IMR-90 (cell line): ENCODE measurements around the gene SLITRK1. TPM values are rescaled to one million over a fixed set of nuclear protein-coding genes. Genes with fewer than 3 reads are reported as not detected.

Source experiments
- ATAC-seq: fragments of 200-7000 bp; cut with Tn5 transposase; 2 replicates; pipeline ENCODE4 v1.9.1; 2020; ENCODE audit warnings: low read depth, mild to moderate bottlenecking, moderate library complexity
- BruUV-seq: library from RNA; stranded (reverse); fragments of 400-500 nt; replicated peaks from 2 replicates; lab custom pipeline; 2021; lab: Mats Ljungman, UMichigan
- CTCF ChIA-PET: fragments of 300-600 bp; formaldehyde crosslinking; extraction: SDS; loops from one replicate; lab custom pipeline; 2021; ENCODE audit warnings: antibody characterized with exemption; lab: Yijun Ruan, JAX
- POLR2A ChIA-PET: fragments of 300-600 bp; sonication (Branson Sonifier 250); formaldehyde crosslinking; loops from one replicate; lab custom pipeline; 2022; ENCODE audit warnings: antibody characterized with exemption; ENCODE audit not compliant: unreplicated experiment; lab: Charles Lee
- DNase-seq: peaks from one replicate; pipeline ENCODE4 v3.0.0; 2013
- H2AFZ ChIP-seq: replicated peaks from 2 replicates; pipeline ENCODE3; 2013; ENCODE audit warnings: low read length, mild to moderate bottlenecking; ENCODE audit not compliant: poor library complexity
- H2AK5ac ChIP-seq: 2 replicates; pipeline ENCODE4 v1.6.1; 2013; ENCODE audit warnings: low read depth, low read length, inconsistent platforms
- H2AK9ac ChIP-seq: replicated peaks from 2 replicates; pipeline ENCODE3; 2013; ENCODE audit warnings: mild to moderate bottlenecking, low read depth, low read length, moderate library complexity; ENCODE audit not compliant: poor library complexity
- H2BK120ac ChIP-seq: 2 replicates; pipeline ENCODE4 v1.6.1; 2013; ENCODE audit warnings: low read depth, low read length, inconsistent platforms
- H2BK15ac ChIP-seq: 3 replicates; pipeline ENCODE4 v1.6.1; 2013; ENCODE audit warnings: low read depth, low read length, inconsistent platforms
- H2BK20ac ChIP-seq: 2 replicates; pipeline ENCODE4 v1.6.1; 2013; ENCODE audit warnings: low read depth, mild to moderate bottlenecking, inconsistent platforms, low read length, moderate library complexity
- H2BK5ac ChIP-seq: 2 replicates; pipeline ENCODE4 v1.6.1; 2013; ENCODE audit warnings: mild to moderate bottlenecking, low read depth, low read length, inconsistent platforms; ENCODE audit not compliant: poor library complexity, severe bottlenecking
- H3K14ac ChIP-seq: replicated peaks from 2 replicates; pipeline ENCODE4 v1.6.1; 2013; ENCODE audit warnings: low read depth, low read length, inconsistent platforms
- H3K18ac ChIP-seq: 2 replicates; pipeline ENCODE4 v1.6.1; 2013; ENCODE audit warnings: low read depth, low read length, control low read depth
- H3K23ac ChIP-seq: 2 replicates; pipeline ENCODE4 v1.6.1; 2013; ENCODE audit warnings: low read depth, low read length, inconsistent platforms
- H3K27ac ChIP-seq: 2 replicates; pipeline ENCODE4 v1.5.1; 2013; ENCODE audit warnings: mild to moderate bottlenecking, control low read depth, low read length; ENCODE audit not compliant: insufficient read depth
- H3K27me3 ChIP-seq: 2 replicates; pipeline ENCODE4 v1.6.1; 2013; ENCODE audit warnings: low read length; ENCODE audit not compliant: control insufficient read depth, insufficient read depth
- H3K36me3 ChIP-seq: 2 replicates; pipeline ENCODE4 v1.6.1; 2013; ENCODE audit warnings: low read length, mixed read lengths; ENCODE audit not compliant: control insufficient read depth, insufficient read depth
- H3K4ac ChIP-seq: 2 replicates; pipeline ENCODE4 v1.6.1; 2013; ENCODE audit warnings: low read depth, low read length, inconsistent platforms
- H3K4me1 ChIP-seq: 2 replicates; pipeline ENCODE4 v1.6.1; 2013; ENCODE audit warnings: low read length, mixed read lengths; ENCODE audit not compliant: control insufficient read depth, insufficient read depth
- H3K4me2 ChIP-seq: 2 replicates; pipeline ENCODE4 v1.6.1; 2013; ENCODE audit warnings: low read depth, mild to moderate bottlenecking, control low read depth, low read length, moderate library complexity
- H3K4me3 ChIP-seq: 2 replicates; pipeline ENCODE4 v1.5.1; 2013; ENCODE audit warnings: low read depth, mild to moderate bottlenecking, control low read depth, low read length, moderate library complexity; ENCODE audit not compliant: insufficient read depth
- H3K56ac ChIP-seq: 2 replicates; pipeline ENCODE4 v1.6.1; 2013; ENCODE audit warnings: low read length, inconsistent platforms; ENCODE audit not compliant: insufficient read depth; ENCODE audit errors: extremely low read depth
- H3K79me1 ChIP-seq, 2 experiments: 2 replicates each; pipeline ENCODE4 v1.6.1; 2013; ENCODE audit warnings: low read length in 2 of 2, inconsistent platforms in 1 of 2, low read depth in 1 of 2
- H3K9ac ChIP-seq: 2 replicates; pipeline ENCODE4 v1.6.1; 2013; ENCODE audit warnings: low read depth, low read length, control low read depth
- H3K9me1 ChIP-seq: 2 replicates; pipeline ENCODE4 v1.6.1; 2013; ENCODE audit warnings: low read length, inconsistent platforms; ENCODE audit not compliant: insufficient read depth
- H3K9me3 ChIP-seq: 2 replicates; pipeline ENCODE4 v1.6.1; 2013; ENCODE audit warnings: low read length; ENCODE audit not compliant: control insufficient read depth, insufficient read depth
- H4K20me1 ChIP-seq: 2 replicates; pipeline ENCODE4 v1.6.1; 2013; ENCODE audit warnings: low read length, inconsistent platforms; ENCODE audit not compliant: insufficient read depth
- H4K5ac ChIP-seq: 2 replicates; pipeline ENCODE4 v1.6.1; 2013; ENCODE audit warnings: mild to moderate bottlenecking, low read depth, low read length, control low read depth
- H4K8ac ChIP-seq, 2 experiments: 2 replicates each; pipeline ENCODE4 v1.6.1; 2013; ENCODE audit warnings: low read depth in 2 of 2, low read length in 2 of 2, control low read depth in 1 of 2, inconsistent platforms in 1 of 2
- H4K91ac ChIP-seq: 2 replicates; pipeline ENCODE4 v1.6.1; 2013; ENCODE audit warnings: low read depth, low read length, inconsistent platforms; ENCODE audit not compliant: insufficient read depth
- CHD1 ChIP-seq: IDR thresholded peaks from 2 replicates; pipeline ENCODE4 v1.6.1; 2012; ENCODE audit warnings: low read depth, low read length, improper control_type of control experiment
- WGBS, 2 experiments: methylation state at CpG; one replicate each; pipeline versions ENCODE4 v1.1.5 to v1.1.7; 2013; ENCODE audit warnings: missing lambda C conversion rate in 2 of 2; ENCODE audit not compliant: insufficient read length in 1 of 2; ENCODE audit errors: extremely low coverage in 2 of 2; 5-methylcytosine and 5-hydroxymethylcytosine counted together
- dilution Hi-C: fragments of 300-500 bp; cut with HindIII; formaldehyde crosslinking; loops from one replicate; pipeline ENCODE4 v1.14.3; 2018; ENCODE audit warnings: low sequenced_read_pairs; ENCODE audit not compliant: unreplicated experiment
- in situ Hi-C: fragments of 300-500 bp; cut with MboI; formaldehyde crosslinking; loops from 3 replicates; pipeline ENCODE4 v1.14.3; 2019; ENCODE audit warnings: low sequenced_read_pairs, inconsistent platforms, mixed read lengths
- intact Hi-C: fragments of 100-400 bp; cut with micrococcal nuclease; formaldehyde crosslinking; loops from 2 replicates; pipeline ENCODE4 v1.10.0; 2022
- polyA plus RNA-seq, 3 experiments: library from polyadenylated mRNA; depleted of rRNA; stranded (reverse); fragments of >200 nt; gene quantifications; 2 replicates each; pipeline ENCODE4 v1.2.3, GENCODE V29; 2012; ENCODE audit warnings: low replicate concordance in 1 of 3
- total RNA-seq: library from RNA; depleted of rRNA; stranded (reverse); fragments of >200 nt; gene quantifications from 2 replicates; pipeline ENCODE4 v1.2.3, GENCODE V29; 2012

The SLITRK1 gene
- total and polyA plus RNA-seq, 2 of the 4 experiments (the other 2 are of a cell fraction), result under 0.01 to 0.07 TPM

GRCh38 chr13:83876546-83876945 is 5.7 kb downstream of the SLITRK1 start:
- DNase-seq (no peak), ATAC-seq (no peak)
- no peak overlapping the region for H3K14ac ChIP-seq
- dilution Hi-C loops (no loop called here), intact Hi-C loops (no loop called here), in situ Hi-C loops (no loop called here)
- ChIA-PET CTCF (no interaction called here), POLR2A (no interaction called here)
- no peak overlapping the region for H2BK120ac ChIP-seq
- no peak overlapping the region for H2BK15ac ChIP-seq
- H2BK20ac ChIP-seq, result no peak overlapping the region
- H2AFZ ChIP-seq, result no peak overlapping the region
- no peaks in the 10 kb centered on the region for H4K20me1 ChIP-seq
- H3K27me3 ChIP-seq, result peaks cover 17% of the 10 kb centered on the region
- no peak overlapping the region for H2BK5ac ChIP-seq
- H3K4me1 ChIP-seq, result no peaks in the 10 kb centered on the region
- no peak overlapping the region for H3K4me2 ChIP-seq
- H2AK9ac ChIP-seq, result no peak overlapping the region
- no peaks in the 10 kb centered on the region for H3K36me3 ChIP-seq
- H3K23ac ChIP-seq, result no peak overlapping the region
- no peak overlapping the region for H4K91ac ChIP-seq
- H3K9ac ChIP-seq, result no peak overlapping the region
- peaks cover 3% of the 10 kb centered on the region; the same call in 1 of the 2 replicates for H3K9me3 ChIP-seq
- H2AK5ac ChIP-seq, result no peak overlapping the region
- H3K18ac ChIP-seq, result no peak overlapping the region
- H3K56ac ChIP-seq, result no peak overlapping the region
- H3K9me1 ChIP-seq, result no peaks in the 10 kb centered on the region
- H3K27ac ChIP-seq, result no peak overlapping the region
- no peak overlapping the region for H4K5ac ChIP-seq
- no peaks in the 10 kb centered on the region for H3K79me1 ChIP-seq
- no peak overlapping the region for H4K8ac ChIP-seq
- TF ChIP-seq CHD1, result no peak
- H3K4ac ChIP-seq, result no peak overlapping the region
- no TSS peak for BruUV-seq
- WGBS, 2 experiments, result no CpG with 5 or more reads among the region's 3 CpGs
- no peak overlapping the region for H3K4me3 ChIP-seq
